HG03064 (cell line): ENCODE results near the gene GTF3C2.

Experiments
- ATAC-seq: cut with Tn5 transposase; IDR thresholded peaks from one replicate; pipeline ENCODE4 v1.9.1; 2021; ENCODE audit warnings: low read depth; ENCODE audit not compliant: unreplicated experiment

GTF3C2 gene, protein sequence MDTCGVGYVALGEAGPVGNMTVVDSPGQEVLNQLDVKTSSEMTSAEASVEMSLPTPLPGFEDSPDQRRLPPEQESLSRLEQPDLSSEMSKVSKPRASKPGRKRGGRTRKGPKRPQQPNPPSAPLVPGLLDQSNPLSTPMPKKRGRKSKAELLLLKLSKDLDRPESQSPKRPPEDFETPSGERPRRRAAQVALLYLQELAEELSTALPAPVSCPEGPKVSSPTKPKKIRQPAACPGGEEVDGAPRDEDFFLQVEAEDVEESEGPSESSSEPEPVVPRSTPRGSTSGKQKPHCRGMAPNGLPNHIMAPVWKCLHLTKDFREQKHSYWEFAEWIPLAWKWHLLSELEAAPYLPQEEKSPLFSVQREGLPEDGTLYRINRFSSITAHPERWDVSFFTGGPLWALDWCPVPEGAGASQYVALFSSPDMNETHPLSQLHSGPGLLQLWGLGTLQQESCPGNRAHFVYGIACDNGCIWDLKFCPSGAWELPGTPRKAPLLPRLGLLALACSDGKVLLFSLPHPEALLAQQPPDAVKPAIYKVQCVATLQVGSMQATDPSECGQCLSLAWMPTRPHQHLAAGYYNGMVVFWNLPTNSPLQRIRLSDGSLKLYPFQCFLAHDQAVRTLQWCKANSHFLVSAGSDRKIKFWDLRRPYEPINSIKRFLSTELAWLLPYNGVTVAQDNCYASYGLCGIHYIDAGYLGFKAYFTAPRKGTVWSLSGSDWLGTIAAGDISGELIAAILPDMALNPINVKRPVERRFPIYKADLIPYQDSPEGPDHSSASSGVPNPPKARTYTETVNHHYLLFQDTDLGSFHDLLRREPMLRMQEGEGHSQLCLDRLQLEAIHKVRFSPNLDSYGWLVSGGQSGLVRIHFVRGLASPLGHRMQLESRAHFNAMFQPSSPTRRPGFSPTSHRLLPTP

DNA sequence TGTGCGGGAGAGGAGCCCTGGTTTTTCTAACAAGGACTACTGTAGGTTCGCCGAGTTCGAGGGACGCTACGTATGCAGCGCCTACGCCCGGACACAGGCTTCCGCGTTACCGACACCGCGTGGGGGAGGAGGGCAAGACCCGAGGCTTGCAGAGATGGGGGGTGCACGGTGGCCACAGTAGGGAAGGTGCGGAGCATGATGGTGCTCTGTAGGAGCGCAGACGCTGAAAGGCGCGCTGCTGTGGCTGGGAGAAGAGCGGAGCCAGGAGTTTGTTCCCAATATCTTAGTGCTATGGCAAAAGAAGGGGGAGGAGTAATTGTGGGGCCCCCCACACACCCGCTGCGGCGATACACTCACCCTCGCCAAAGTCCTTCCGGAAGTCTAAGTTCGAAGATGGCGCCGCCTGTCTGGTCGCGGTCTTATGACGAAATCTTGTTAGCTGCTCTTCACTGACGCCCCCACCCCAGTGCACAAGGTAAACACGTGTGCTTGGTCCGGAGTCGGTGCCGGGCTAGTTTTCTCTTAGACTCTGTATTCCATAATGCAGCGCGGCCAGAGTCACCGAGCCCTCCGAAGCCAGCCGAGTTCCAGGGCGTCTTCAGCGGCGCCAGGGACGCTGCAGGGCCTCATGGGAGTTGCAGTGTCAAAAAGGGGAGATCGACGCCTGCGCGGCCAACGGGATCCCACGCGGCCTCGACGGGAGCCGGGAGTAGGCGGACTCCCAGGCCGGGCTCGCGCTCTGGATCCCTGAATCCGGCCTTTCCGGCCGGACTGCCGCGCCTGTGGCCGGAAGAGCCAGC, at the start of gene GTF3C2:
TSS of gene GTF3C2 (minus strand) at position 383 of the 800 bp plus-strand sequence. CDS start 13,210 bp downstream, outside the sequence.
- ATAC-seq: peak; percentile 82

DNA sequence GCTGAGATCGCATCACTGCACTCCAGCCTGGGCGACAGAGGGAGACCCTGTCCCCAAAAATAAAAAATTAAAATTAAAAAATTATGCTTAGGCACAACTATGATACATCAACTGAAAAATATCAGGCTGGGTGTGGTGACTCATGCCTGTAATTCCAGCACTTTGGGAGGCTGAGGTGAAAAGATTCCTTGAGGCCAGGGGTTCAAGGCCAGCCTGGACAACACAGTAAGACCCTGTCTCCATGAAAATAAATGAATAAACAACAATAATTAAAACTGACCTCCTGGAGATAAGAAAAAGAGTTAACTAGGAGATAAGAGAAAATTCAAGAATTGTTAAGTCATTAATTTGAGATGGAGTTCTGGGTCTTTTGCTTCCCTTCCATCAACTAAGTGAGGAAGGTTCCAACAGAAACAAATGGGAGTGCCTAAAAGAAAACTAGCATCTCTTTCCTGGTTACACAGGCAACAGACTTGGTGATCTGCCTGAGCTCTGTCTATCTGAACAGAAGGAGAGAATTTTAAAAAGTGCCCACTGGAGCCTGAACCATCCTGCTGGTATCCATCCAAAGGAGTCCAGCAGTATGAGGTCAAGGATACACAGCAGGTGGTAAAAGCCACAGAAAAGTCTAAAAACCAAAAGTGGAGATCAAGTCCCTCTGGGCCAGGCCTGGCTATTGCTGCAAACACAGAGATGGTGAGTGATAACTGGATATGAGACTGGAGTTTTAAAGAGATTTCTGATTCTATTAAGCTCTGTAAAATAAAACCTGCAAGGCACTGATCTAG, 44.0 kb upstream of the GTF3C2 start:
- ATAC-seq: no peak

DNA sequence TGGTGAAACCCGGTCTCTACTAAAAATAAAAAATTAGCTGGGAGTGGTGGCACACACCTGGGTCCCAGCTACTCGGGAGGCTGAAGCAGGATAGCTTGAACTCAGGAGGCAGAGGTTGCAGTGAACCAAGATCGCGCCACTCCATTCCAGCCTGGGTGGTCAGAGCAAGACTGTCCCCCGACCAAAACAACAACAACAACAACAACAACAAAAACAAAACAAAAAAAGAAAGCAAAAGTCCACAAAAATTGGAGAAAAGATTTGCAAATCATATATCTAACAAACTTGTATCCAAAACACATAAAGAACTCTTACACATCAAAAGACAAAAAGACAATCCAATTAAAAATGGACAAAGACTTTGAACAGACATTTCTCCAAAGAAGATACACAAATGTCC, 42.4 kb upstream of the GTF3C2 start:
- ATAC-seq: no peak

DNA sequence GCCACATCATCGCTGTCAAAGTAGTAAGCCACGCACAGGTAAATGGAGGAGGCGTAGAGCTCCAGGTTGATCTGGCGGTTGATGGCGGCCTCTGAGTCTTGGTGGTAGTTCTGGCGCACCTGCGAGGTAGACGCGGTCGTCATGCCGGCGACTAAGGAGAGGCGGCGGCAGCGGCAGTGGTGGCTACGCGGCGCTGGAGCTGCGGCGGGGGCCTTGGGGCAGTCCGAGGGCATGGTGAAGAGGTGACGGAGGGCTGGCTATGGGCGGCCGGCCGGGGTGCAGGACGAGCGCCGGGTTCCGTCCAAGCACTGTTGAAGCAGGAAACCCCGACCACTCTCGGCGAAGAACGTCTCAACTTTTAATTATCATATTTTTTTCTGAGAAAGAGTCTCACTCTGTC, 36.7 kb upstream of the GTF3C2 start:
- no peak for ATAC-seq

DNA sequence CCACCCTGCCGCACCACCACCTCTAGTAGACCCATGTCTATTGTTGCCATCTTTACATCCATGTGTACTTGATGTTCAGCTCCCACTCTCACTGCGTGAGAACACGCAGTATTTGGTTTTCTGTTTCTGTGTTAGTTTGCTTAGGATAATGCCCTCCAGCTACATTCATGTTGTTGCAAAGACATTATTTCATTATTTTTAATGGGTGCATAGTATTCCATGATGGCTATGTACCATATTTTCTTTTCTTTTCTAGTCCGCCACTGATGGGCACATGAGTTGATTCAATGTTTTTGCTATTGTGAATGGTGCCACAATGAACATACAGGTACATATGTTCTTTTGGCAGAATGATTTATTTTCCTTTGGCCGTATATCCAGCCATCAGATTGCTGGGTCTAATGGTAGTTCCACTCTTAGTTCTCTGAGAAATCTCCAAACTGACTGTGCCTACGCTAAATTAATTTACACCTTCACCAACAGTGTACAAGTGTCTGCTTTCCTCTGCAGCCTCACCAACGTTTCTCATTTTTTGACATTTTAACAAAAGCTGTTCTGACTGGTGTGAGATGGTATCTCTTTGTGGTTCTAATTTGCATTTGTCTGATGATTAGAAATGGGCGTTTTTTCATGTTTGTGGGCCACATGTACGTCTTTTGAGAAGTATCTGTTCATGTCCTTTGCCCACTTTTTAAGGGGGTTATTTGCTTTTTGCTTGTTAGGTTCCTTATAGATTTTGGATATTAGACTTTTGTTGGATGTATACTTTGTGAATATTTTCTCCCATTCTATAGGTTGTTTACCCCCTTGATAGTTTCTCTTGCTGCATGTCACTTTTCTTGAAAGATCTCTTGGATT, 34.5 kb upstream of the GTF3C2 start:
- ATAC-seq: no peak

DNA sequence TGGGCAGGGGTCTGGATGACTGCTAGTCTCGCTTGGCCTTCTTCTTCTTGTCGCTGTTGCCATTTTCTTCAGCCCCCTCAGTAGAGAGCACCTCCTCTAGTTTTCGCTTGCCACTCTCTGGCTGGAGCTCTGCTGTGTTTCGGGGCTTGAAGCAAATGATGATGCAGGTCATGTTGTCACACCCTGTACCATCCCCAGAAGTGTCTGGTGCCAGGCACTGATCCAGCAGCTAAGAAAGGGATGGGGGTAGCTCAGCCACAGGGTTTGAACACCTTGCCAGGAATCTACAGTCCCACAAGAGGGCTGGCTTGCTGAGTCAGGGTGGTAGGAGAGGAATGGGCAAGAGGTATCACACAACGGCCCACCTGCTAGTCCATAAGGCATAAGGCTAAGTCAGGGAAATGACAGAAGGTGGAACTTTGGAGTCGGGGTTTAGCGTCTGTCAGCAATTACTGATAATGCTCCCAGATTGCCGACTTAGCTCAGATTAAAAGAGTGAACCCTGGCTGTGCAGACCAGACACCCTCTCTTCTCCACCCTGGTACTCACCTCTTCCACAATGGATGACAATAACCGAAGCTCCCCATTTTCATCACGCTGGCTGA, 25.1 kb upstream of the GTF3C2 start:
- ATAC-seq: no peak

DNA sequence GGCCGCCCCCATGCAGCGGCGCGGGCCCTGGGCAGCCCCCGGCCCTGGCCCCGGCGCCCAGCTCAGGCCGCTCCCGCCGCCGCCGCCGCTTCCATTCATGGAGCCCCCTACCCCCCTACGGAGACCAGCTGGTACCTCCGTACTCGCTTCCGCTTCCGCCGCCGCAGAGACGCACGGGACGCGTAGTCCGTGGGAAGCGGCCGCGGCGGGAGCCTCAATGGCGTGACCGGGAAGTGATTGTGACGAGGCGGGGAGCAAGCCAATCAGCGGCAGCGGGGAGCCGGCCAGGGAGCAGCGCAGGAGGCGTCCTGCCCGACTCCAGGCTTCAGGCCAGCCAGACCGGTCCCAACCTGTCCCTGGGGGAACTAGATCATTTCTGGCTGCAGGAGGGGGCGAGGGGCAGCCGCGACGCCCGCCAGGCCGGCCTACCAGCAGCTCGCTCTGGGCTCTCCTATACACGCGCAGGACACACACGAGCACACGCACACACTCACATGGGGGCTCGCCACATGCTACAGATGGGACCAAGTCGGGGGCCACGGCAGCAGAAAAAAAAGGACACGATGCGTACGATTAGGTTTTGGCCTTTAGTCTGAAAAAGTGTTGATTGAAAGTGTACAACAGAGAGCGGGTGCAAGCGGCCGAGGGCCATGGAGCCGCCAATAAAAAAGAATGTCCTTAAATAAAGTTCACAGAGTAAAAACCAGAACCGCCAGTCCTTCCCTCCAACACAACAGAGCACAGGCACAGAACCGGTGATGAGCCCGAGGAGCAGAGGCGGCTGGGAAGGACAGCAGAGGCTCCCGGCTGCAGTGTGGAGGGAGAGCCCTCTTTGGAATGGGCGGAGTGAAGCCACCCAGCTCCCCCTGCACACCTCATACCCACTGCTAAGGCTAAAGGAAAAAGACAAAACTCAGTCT, 24.3 kb upstream of the GTF3C2 start, which contains the start of gene ZNF513:
TSS of gene ZNF513 (minus strand) at position 109 of the 920 bp plus-strand sequence. CDS start 208 bp downstream, outside the sequence.
- peak; percentile 77 for ATAC-seq

DNA sequence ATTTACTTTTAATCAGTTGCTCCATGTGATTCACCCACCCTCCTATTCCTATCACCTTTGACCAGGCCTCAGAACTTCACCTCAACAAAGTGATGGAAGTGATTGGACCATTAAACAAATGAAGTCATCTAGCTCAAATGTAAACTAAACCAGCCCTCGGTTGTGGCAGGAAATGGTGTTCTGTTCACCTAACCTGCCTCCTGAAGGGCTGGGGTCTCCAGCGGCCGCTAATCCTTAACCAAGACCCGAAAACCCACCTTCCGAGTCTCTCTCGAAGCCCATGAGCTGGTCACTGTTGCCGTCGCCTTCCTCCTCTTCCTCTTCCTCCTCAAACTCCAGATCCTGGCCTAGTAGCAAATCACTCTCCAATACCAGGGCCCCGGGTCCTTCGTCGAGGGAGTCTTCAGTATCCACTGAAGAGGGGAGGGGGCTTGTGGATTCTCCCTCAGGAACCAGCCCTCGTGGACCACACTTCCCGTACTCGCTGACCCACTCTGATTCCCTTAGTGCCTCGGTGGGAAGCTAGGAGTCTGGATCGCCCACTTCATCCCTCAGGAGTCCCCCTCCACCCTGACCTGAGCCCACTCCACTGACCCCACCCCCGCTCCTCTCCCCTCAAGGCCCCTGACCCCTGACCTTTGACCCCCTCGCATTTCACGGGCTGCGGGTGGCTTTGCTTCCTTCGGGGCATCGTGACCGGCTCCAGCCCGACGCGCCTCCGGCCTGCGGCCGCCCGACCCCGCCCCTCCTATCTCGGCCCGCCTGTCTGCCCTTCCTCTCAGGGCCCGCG, 23.5 kb upstream of the GTF3C2 start:
- ATAC-seq: peak; percentile 22

DNA sequence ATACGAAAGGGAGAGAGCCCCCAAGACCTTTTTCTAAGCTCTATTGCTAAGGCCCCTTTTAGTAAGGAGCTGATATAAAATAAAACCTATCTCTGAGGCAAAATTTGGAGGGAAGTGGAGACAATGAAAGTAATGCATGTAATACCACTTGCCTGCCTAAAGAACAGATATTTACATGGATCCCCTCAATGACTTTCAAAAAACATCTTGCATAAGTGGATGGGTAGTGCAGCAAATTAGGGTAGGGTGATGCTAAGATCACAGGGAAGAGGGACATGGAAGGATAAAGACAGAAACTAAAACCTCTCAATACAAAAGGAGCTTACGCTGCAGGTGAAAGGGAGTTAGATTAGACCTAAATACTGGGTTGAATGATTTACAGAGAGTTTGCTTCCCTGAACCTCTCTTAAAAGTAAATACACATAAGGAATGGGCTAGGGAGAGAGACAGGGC, 22.8 kb upstream of the GTF3C2 start:
- no peak for ATAC-seq

DNA sequence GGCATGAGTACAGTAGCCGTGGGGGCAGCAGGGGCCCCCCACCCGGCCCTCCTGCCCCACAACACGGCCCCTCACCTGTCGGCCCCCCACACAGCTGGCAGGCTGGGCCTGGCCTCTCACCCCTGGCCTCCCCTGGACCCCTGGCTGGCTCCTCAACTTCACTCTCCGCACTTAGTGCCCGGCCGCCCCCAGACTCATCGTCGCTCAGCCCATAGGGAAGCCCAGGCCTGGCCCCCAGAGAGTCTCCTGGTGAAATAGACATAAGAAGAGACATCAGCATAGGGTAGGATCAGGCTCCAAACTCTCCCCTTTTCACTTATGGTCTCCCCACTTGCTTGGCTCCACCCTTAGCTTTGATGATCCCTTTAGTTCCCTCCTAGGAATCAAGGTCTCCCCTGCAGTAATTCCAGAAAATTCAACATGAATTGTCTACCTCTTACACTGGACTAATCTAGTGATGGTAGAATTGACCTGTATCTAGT, 22.3 kb upstream of the GTF3C2 start:
- no peak for ATAC-seq

DNA sequence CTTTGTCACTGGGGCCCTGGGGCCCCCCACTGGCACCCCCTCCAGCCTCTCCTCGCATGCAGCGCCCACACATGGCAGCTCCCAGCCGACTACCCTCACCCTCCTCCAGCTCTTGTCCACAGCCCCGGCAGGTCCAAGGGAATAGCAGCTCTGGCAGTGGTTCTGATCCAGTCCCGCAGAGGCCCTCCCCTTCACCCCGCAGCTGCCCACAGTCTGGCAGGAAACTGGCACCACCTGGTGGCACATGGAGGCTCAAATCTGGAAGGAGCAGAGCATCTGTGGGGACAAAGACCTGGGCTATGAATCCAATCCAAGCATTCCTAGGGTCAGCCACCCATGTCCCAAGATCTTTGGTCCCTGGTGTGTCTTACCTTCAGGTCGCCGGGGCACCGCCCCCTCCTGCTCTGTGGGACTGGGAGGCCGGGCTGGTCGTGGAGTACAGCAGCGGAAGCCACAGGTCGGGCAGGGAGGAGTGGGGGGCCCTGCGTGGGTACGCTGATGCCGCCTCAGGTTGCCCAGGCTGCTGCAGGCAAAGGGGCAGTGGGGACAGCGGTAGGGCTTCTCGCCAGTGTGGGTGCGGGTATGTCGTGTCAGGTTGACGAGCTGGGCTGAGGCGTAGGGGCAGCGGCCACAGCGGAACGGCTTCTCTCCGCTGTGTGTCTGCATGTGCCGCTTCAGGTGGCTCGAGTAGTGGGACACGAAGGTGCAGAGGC, 21.7 kb upstream of the GTF3C2 start:
- no peak for ATAC-seq

DNA sequence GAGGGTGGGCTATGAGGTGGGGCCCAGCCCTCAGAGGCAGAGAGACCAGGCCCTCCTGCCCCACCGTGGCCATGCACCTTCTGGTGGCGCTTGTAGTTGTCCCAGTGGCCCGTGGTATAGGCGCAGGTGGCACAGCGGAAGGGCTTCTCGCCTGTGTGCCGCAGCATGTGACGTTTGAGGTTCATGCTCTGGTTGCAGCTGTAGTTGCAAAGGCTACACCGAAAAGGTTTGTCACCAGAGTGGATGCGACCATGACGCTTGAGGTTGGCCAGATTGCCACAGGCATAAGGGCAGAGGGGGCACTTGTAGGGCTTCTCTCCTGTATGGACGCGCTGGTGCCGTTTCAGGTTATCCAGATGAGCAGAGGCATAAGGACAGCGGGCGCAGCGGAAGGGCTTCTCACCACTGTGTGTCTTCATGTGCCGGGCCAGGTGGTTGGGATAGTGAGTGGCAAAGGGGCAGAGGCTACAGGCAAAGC, 21.1 kb upstream of the GTF3C2 start:
- no peak for ATAC-seq

DNA sequence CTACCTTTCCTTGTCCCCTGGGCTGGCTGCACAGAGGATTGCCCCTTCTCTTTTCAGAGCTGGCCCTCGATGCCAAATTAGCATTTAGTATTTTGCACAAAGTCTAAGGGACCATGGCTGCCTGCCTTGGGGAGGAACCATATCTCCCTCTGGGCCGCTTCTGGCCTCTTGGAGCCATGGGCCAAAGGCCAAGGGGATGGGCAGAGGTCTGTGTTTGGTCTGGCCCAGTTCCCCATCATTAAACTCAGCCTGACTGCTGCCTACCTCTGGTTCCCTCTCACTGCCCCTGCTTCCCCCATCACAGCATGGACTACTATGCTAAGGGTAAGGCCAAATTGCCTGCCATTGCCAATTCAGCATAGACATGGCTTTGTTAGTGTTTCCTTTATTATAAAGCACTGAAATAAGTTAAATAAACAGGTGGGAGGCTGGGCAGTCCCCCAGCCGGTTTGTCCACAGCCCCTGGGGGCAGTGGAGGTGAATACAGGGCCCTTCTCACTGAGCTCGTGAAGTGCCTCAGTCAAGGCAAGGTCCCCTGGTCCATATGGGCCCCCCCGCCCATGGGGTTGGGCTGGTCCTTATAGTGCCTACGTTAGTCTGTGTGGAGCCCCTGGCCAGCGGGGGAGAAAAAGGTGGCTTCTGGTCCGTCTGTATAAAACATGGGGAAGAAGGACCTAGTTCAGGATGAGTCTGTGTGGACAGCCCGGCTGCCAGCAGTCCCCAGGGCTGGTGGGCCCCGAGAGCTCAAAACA, 20.5 kb upstream of the GTF3C2 start:
- ATAC-seq: no peak

DNA sequence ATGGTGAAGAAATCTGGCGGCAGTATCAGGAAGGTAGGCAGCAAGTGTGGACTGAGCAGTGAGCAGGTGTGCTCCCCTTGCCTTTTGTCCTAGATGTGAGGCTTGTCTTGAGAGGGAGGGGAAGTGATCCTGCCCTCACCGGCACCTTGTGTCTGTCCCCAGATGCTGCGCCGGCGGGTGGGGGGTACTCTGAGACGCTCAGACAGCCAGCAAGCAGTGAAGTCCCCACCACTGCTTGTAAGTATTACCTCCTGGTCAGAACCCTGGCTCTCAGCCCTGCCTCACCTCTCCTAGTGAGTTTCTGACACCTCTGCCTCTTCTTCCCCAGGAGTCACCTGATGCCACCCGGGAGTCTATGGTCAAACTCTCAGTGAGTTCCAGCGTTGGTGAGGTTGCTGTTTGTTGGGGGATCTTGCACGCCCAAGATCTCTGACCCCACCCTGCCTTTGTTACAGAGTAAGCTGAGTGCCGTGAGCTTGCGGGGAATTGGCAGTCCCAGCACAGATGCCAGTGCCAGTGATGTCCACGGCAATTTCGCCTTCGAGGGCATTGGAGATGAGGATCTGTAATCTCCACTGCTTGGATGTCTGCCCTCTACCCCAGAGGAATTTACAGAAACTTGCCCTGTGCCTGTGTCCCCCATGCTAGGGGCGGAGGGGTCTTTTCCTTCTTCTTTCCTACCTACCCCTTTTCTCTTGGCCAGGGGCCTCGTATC, 19.7 kb upstream of the GTF3C2 start:
- no peak for ATAC-seq
